Central memory CD8-positive, alpha-beta T cell (primary cell): ENCODE measurements around the gene ADRM1.

Source experiments
- ATAC-seq: fragments of 150-1000 bp; cut with Tn5 transposase; replicated peaks from 2 replicates; pipeline ENCODE4 v1.10.0; 2022; ENCODE audit warnings: mild to moderate bottlenecking, moderate FRiP score, moderate number of reproducible peaks; ENCODE audit not compliant: poor library complexity, severe bottlenecking; ENCODE audit errors: extremely low read depth
- DNase-seq, 2 donors: peaks; one replicate each; pipeline ENCODE4 v3.0.0; 2021; ENCODE audit warnings: low spot score in 2 of 2
- H3K27ac Mint-ChIP-seq: one replicate; pipeline ENCODE4 v1.8.0; 2022; ENCODE audit warnings: low read depth, mild to moderate bottlenecking, moderate library complexity, mixed read lengths
- H3K27me3 Mint-ChIP-seq: one replicate; pipeline ENCODE4 v1.8.0; 2022; ENCODE audit warnings: mixed read lengths
- H3K36me3 Mint-ChIP-seq: one replicate; pipeline ENCODE4 v1.8.0; 2022; ENCODE audit warnings: mild to moderate bottlenecking, moderate library complexity, mixed read lengths; ENCODE audit not compliant: insufficient read depth
- H3K4me1 Mint-ChIP-seq: one replicate; pipeline ENCODE4 v1.8.0; 2022; ENCODE audit warnings: mixed read lengths
- H3K4me3 Mint-ChIP-seq: one replicate; pipeline ENCODE4 v1.8.0; 2022; ENCODE audit warnings: mild to moderate bottlenecking, moderate library complexity, mixed read lengths
- H3K9me3 Mint-ChIP-seq: one replicate; pipeline ENCODE4 v1.8.0; 2022; ENCODE audit warnings: mixed read lengths

Gene ADRM1

GRCh38 chr20:62303340-62304226, 786 bp downstream of the ADRM1 start:
- H3K27ac Mint-ChIP-seq = peak overlapping the region; percentile 83
- H3K4me3 Mint-ChIP-seq = peak overlapping the region; percentile 96
- peaks cover 23% of the 10 kb centered on the region for H3K36me3 Mint-ChIP-seq
- DNase-seq (no peak), ATAC-seq (peak; percentile 13)
- no peaks in the 10 kb centered on the region for H3K9me3 Mint-ChIP-seq
- no peaks in the 10 kb centered on the region for H3K27me3 Mint-ChIP-seq
- peaks cover 30% of the 10 kb centered on the region for H3K4me1 Mint-ChIP-seq

GRCh38 chr20:62304331-62305148, 1.7 kb downstream of the ADRM1 start:
- DNase-seq (no peak), ATAC-seq (no peak)
- peaks cover 30% of the 10 kb centered on the region for H3K4me1 Mint-ChIP-seq
- H3K4me3 Mint-ChIP-seq = peak overlapping the region; percentile 96
- peaks cover 24% of the 10 kb centered on the region for H3K36me3 Mint-ChIP-seq
- H3K9me3 Mint-ChIP-seq = no peaks in the 10 kb centered on the region
- H3K27me3 Mint-ChIP-seq = no peaks in the 10 kb centered on the region
- peak overlapping the region; percentile 83 for H3K27ac Mint-ChIP-seq

- H3K27ac Mint-ChIP-seq = no peak overlapping the region
- peaks cover 30% of the 10 kb centered on the region for H3K4me1 Mint-ChIP-seq
- H3K27me3 Mint-ChIP-seq = no peaks in the 10 kb centered on the region
- ATAC-seq = no peak
- no peaks in the 10 kb centered on the region for H3K9me3 Mint-ChIP-seq
- H3K36me3 Mint-ChIP-seq = peaks cover 24% of the 10 kb centered on the region
- peak overlapping the region; percentile 96 for H3K4me3 Mint-ChIP-seq
- DNase-seq = no peak
Observed at GRCh38 chr20:62305149-62305764, 2.5 kb downstream of the ADRM1 start.

GRCh38 chr20:62305765-62306413, 3.1 kb downstream of the ADRM1 start:
- H3K36me3 Mint-ChIP-seq = peaks cover 24% of the 10 kb centered on the region
- ATAC-seq (no peak), DNase-seq (no peak)
- H3K4me1 Mint-ChIP-seq = peaks cover 30% of the 10 kb centered on the region
- H3K4me3 Mint-ChIP-seq = peak overlapping the region; percentile 96
- H3K27me3 Mint-ChIP-seq = no peaks in the 10 kb centered on the region
- H3K27ac Mint-ChIP-seq = no peak overlapping the region
- no peaks in the 10 kb centered on the region for H3K9me3 Mint-ChIP-seq

- Mint-ChIP-seq H3K36me3 (peaks cover 22% of the 10 kb centered on the region), H3K9me3 (no peaks in the 10 kb centered on the region), H3K4me1 (peaks cover 24% of the 10 kb centered on the region), H3K27ac (no peak overlapping the region), H3K4me3 (no peak overlapping the region), H3K27me3 (no peaks in the 10 kb centered on the region)
- DNase-seq (no peak), ATAC-seq (no peak)
Observed at GRCh38 chr20:62306414-62307187, 3.8 kb downstream of the ADRM1 start.

DNA sequence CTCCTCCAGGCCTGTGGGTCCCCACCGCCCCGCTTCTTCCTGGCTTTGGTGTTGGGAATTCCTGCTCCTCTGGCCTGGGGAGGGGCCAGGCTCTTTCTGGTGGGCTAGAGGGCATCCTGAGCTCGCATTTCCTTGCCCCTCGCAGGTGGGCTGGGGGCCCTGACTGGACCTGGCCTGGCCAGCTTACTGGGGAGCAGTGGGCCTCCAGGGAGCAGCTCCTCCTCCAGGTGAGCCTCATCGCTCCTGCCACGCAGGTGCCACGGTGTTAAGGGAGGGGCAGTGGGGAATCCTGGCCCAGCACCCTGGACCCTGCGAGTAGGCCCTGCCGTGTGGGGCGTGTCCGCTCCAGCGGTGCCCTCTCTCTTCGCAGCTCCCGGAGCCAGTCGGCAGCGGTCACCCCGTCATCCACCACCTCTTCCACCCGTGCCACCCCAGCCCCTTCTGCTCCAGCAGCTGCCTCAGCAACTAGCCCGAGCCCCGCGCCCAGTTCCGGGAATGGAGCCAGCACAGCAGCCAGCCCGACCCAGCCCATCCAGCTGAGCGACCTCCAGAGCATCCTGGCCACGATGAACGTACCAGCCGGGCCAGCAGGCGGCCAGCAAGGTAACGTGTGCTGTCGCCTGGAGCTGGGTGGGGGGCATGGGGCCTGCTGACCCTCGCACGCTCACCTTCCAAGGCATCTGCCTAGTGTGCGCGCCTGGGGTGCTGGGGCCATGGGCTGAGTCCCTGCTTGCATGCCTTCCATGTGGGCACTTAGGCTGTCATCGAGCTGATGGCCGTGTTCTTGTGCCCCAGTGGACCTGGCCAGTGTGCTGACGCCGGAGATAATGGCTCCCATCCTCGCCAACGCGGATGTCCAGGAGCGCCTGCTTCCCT, 4.7 kb downstream of the ADRM1 start:
- H3K9me3 Mint-ChIP-seq = no peaks in the 10 kb centered on the region
- H3K27ac Mint-ChIP-seq = no peak overlapping the region
- no peak for DNase-seq
- peaks cover 19% of the 10 kb centered on the region for H3K36me3 Mint-ChIP-seq
- peaks cover 15% of the 10 kb centered on the region for H3K4me1 Mint-ChIP-seq
- no peak overlapping the region for H3K4me3 Mint-ChIP-seq
- no peaks in the 10 kb centered on the region for H3K27me3 Mint-ChIP-seq
- no peak for ATAC-seq

GRCh38 chr20:62308102-62308822, 5.5 kb downstream of the ADRM1 start:
- H3K9me3 Mint-ChIP-seq = no peaks in the 10 kb centered on the region
- H3K36me3 Mint-ChIP-seq = peaks cover 18% of the 10 kb centered on the region
- peaks cover 14% of the 10 kb centered on the region for H3K4me1 Mint-ChIP-seq
- no peaks in the 10 kb centered on the region for H3K27me3 Mint-ChIP-seq
- no peak overlapping the region for H3K4me3 Mint-ChIP-seq
- DNase-seq (no peak), ATAC-seq (no peak)
- H3K27ac Mint-ChIP-seq = no peak overlapping the region

GRCh38 chr20:62309198-62309944, 6.6 kb downstream of the ADRM1 start:
- H3K9me3 Mint-ChIP-seq = no peaks in the 10 kb centered on the region
- H3K27me3 Mint-ChIP-seq = no peaks in the 10 kb centered on the region
- peaks cover 13% of the 10 kb centered on the region for H3K36me3 Mint-ChIP-seq
- DNase-seq = no peak
- peaks cover 6% of the 10 kb centered on the region for H3K4me1 Mint-ChIP-seq
- no peak overlapping the region for H3K4me3 Mint-ChIP-seq
- H3K27ac Mint-ChIP-seq = no peak overlapping the region
- ATAC-seq = no peak

- H3K4me3 Mint-ChIP-seq = no peak overlapping the region
- H3K36me3 Mint-ChIP-seq = peaks cover 11% of the 10 kb centered on the region
- DNase-seq (no peak), ATAC-seq (no peak)
- H3K27ac Mint-ChIP-seq = no peak overlapping the region
- H3K4me1 Mint-ChIP-seq = peaks cover 4% of the 10 kb centered on the region
- no peaks in the 10 kb centered on the region for H3K27me3 Mint-ChIP-seq
- no peaks in the 10 kb centered on the region for H3K9me3 Mint-ChIP-seq
Observed at GRCh38 chr20:62309947-62310756, 7.4 kb downstream of the ADRM1 start.

- no peak overlapping the region for H3K27ac Mint-ChIP-seq
- H3K4me1 Mint-ChIP-seq = no peaks in the 10 kb centered on the region
- DNase-seq (no peak), ATAC-seq (no peak)
- peaks cover 8% of the 10 kb centered on the region for H3K36me3 Mint-ChIP-seq
- H3K9me3 Mint-ChIP-seq = no peaks in the 10 kb centered on the region
- no peaks in the 10 kb centered on the region for H3K27me3 Mint-ChIP-seq
- H3K4me3 Mint-ChIP-seq = no peak overlapping the region
Observed at GRCh38 chr20:62310757-62311121, 7.9 kb downstream of the ADRM1 start.
